Activated CD8-positive, alpha-beta memory T cell treated with anti-CD3 and anti-CD28 coated beads, Interleukin-2, amount 10 ng/mL, durations not matched to agents 7 days and 5 days (primary cell): ENCODE results near the gene TBC1D22A. TPM values are rescaled to one million over a fixed set of nuclear protein-coding genes. Genes with fewer than 3 reads are reported as not detected.

ENCODE experiments used
- ATAC-seq: fragments of 150-1000 bp; cut with Tn5 transposase; one replicate; pipeline ENCODE4 v1.10.0; 2021; ENCODE audit warnings: moderate library complexity
- CTCF ChIA-PET: fragments of 350-600 bp; sonication (Branson Sonifier 250); formaldehyde crosslinking; loops from one replicate; lab custom pipeline; 2021; ENCODE audit warnings: antibody characterized with exemption; lab: Charles Lee
- DNase-seq: peaks from one replicate; pipeline ENCODE4 v3.0.0-alpha.2; 2020
- H3K27ac Mint-ChIP-seq: one replicate; pipeline ENCODE4 v1.8.0; 2021; ENCODE audit warnings: mild to moderate bottlenecking, mixed read lengths
- H3K27me3 Mint-ChIP-seq: one replicate; pipeline ENCODE4 v1.8.0; 2021; ENCODE audit warnings: mixed read lengths
- H3K36me3 Mint-ChIP-seq: one replicate; pipeline ENCODE4 v1.8.0; 2021; ENCODE audit warnings: mild to moderate bottlenecking, mixed read lengths
- H3K4me1 Mint-ChIP-seq: one replicate; pipeline ENCODE4 v1.8.0; 2021; ENCODE audit warnings: mixed read lengths
- H3K4me3 Mint-ChIP-seq: one replicate; pipeline ENCODE4 v1.8.0; 2021; ENCODE audit warnings: mild to moderate bottlenecking, moderate library complexity, mixed read lengths
- H3K9me3 Mint-ChIP-seq: one replicate; pipeline ENCODE4 v1.8.0; 2022; ENCODE audit warnings: low read depth, mixed read lengths
- total RNA-seq, 2 experiments: library from RNA; stranded (reverse); gene quantifications; one replicate each; pipeline ENCODE4 v1.2.3, GENCODE V29; 2021

TBC1D22A gene
- total RNA-seq, 2 experiments from 2014 or later: 32.6 to 44.9 TPM

GRCh38 chr22:47067911-47068625 lies 305.6 kb downstream of the TBC1D22A start:
- Mint-ChIP-seq H3K36me3 (peaks cover 7% of the 10 kb centered on the region), H3K4me1 (no peaks in the 10 kb centered on the region), H3K27me3 (no peaks in the 10 kb centered on the region), H3K27ac (no peak overlapping the region), H3K9me3 (peaks cover 2% of the 10 kb centered on the region), H3K4me3 (no peak overlapping the region)
- CTCF ChIA-PET: no interaction called here
- ATAC-seq (no peak), DNase-seq (no peak)

DNA sequence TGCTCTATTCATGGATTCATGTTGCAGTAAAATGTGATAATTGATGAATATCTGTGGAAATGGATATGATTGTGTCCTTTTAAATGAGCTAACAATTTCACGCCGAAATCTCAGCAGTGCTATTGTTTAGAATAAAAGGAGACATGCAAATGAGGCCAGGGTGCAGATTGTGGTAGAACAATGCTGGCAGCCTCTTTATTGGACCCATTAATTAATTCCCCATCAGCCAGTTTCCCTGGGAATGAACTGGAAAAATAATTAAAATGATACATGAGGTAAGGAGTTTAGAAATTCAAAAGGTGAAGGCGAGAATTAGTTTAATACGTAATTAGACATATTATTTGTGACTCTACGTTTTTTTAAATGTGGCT lies 306.2 kb downstream of the TBC1D22A start:
- Mint-ChIP-seq H3K4me1 (no peaks in the 10 kb centered on the region), H3K36me3 (peaks cover 9% of the 10 kb centered on the region), H3K27me3 (no peaks in the 10 kb centered on the region), H3K9me3 (peaks cover 2% of the 10 kb centered on the region), H3K4me3 (no peak overlapping the region), H3K27ac (no peak overlapping the region)
- CTCF ChIA-PET: no interaction called here
- no peak for DNase-seq
- ATAC-seq: no peak

GRCh38 chr22:47069270-47069669 lies 306.8 kb downstream of the TBC1D22A start:
- ATAC-seq (no peak), DNase-seq (no peak)
- H3K27me3 Mint-ChIP-seq: no peaks in the 10 kb centered on the region
- H3K9me3 Mint-ChIP-seq: peaks cover 4% of the 10 kb centered on the region
- H3K27ac Mint-ChIP-seq: no peak overlapping the region
- H3K4me3 Mint-ChIP-seq: no peak overlapping the region
- CTCF ChIA-PET: no interaction called here
- peaks cover 16% of the 10 kb centered on the region for H3K36me3 Mint-ChIP-seq
- no peaks in the 10 kb centered on the region for H3K4me1 Mint-ChIP-seq

DNA sequence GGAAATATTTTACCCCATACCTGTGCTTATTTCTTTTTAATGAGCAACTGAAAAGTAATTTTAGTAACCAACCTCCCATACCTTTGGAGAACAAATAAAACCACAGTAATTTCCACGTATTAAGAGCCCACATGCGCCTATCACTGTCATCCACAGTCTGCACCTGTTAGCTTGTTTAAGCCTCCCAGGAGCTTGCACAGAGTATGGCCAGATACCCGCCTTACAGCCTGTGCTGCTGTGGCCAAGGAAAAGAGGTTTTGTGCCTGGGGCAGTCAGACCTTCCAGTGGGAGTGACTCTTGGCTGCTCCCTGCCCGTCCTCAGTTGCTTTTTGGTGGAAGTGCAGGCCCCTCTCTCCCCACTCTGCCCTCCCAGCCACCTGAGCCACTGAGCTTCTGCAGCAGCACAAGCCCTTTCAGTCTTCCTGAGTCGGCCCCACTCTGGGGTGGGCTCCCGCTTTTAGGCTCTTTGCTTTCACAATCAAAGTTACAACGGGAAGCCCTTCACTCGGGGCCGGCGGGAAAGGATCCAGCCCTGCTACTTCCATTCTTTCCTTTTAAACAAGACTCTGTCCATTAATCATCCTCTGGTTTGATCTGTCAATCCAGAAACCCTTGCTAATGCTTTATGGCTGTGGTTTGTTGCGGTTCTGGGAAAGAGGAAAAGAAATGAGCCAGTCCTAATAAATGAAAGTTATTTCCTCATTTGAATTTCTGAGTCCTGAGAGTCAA lies 308.8 kb downstream of the TBC1D22A start:
- Mint-ChIP-seq H3K27me3 (no peaks in the 10 kb centered on the region), H3K4me3 (no peak overlapping the region), H3K36me3 (peaks cover 21% of the 10 kb centered on the region), H3K9me3 (peaks cover 6% of the 10 kb centered on the region), H3K27ac (no peak overlapping the region), H3K4me1 (no peaks in the 10 kb centered on the region)
- ATAC-seq: no peak
- no peak for DNase-seq
- CTCF ChIA-PET: no interaction called here

GRCh38 chr22:47071807-47072641 lies 309.6 kb downstream of the TBC1D22A start:
- Mint-ChIP-seq H3K27me3 (no peaks in the 10 kb centered on the region), H3K9me3 (peaks cover 9% of the 10 kb centered on the region), H3K4me3 (no peak overlapping the region), H3K4me1 (no peaks in the 10 kb centered on the region), H3K36me3 (peaks cover 21% of the 10 kb centered on the region), H3K27ac (no peak overlapping the region)
- no peak for ATAC-seq
- DNase-seq: no peak
- CTCF ChIA-PET: no interaction called here

GRCh38 chr22:47072642-47072967 lies 310.2 kb downstream of the TBC1D22A start:
- no peak overlapping the region for H3K4me3 Mint-ChIP-seq
- no peak for ATAC-seq

GRCh38 chr22:47073075-47073474 lies 310.6 kb downstream of the TBC1D22A start:
- H3K27ac Mint-ChIP-seq: no peak overlapping the region
- DNase-seq: no peak
- CTCF ChIA-PET: no interaction called here
- H3K9me3 Mint-ChIP-seq: peaks cover 12% of the 10 kb centered on the region
- H3K27me3 Mint-ChIP-seq: no peaks in the 10 kb centered on the region
- peaks cover 21% of the 10 kb centered on the region for H3K36me3 Mint-ChIP-seq
- no peak for ATAC-seq
- H3K4me3 Mint-ChIP-seq: no peak overlapping the region
- no peaks in the 10 kb centered on the region for H3K4me1 Mint-ChIP-seq

More at GRCh38 chr22:47072642-47072967, 310.2 kb downstream of the TBC1D22A start:
- Mint-ChIP-seq H3K36me3 (peaks cover 21% of the 10 kb centered on the region), H3K27me3 (no peaks in the 10 kb centered on the region), H3K27ac (no peak overlapping the region), H3K9me3 (peaks cover 9% of the 10 kb centered on the region), H3K4me1 (no peaks in the 10 kb centered on the region)
- no peak for DNase-seq
- CTCF ChIA-PET: no interaction called here

GRCh38 chr22:47074105-47074504 lies 311.7 kb downstream of the TBC1D22A start:
- ATAC-seq (no peak), DNase-seq (no peak)
- Mint-ChIP-seq H3K27me3 (no peaks in the 10 kb centered on the region), H3K4me3 (no peak overlapping the region), H3K9me3 (peaks cover 12% of the 10 kb centered on the region), H3K4me1 (no peaks in the 10 kb centered on the region), H3K36me3 (peaks cover 21% of the 10 kb centered on the region), H3K27ac (no peak overlapping the region)
- CTCF ChIA-PET: no interaction called here

DNA sequence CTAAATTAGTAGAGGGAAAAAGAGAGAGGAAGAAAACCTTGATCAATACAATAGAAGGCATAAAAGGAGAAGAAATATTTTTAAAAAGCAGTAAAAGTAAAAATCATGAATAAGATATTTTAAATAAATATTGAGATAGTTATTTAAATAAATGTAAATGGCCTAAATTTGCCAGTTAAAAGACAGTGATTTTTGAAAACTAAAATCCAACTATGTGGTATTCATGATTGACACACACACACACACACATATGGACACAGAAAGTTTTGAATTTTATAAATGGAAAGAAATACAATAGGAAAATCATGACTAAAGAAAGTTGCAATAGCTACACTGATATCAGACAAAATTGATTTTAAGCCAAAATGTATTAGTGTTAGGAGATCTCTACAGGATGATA lies 313.1 kb downstream of the TBC1D22A start:
- Mint-ChIP-seq H3K36me3 (peaks cover 23% of the 10 kb centered on the region), H3K27me3 (no peaks in the 10 kb centered on the region), H3K9me3 (peaks cover 16% of the 10 kb centered on the region), H3K27ac (no peak overlapping the region), H3K4me3 (no peak overlapping the region), H3K4me1 (no peaks in the 10 kb centered on the region)
- ATAC-seq (no peak), DNase-seq (no peak)
- CTCF ChIA-PET: no interaction called here

DNA sequence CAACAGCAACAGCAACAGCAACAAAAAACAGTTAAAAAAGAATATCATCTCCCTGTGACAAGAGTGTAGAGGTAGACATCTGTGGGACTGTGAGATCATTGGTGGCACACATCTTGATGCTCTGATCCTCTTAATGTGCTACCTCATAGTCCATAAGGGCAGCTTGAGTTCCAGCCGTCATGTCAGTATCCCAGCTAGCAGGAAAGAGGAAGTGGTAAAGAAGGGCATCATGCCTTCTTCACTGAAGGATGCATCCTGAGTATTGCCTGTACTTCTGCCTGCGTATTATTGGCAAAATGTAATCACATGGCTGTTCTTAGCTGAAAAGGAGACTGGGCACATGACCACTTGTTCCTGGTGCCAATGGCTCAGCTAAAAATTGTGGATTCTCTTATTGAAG lies 314.3 kb downstream of the TBC1D22A start:
- Mint-ChIP-seq H3K4me1 (no peaks in the 10 kb centered on the region), H3K27ac (no peak overlapping the region), H3K27me3 (no peaks in the 10 kb centered on the region), H3K9me3 (peaks cover 17% of the 10 kb centered on the region), H3K4me3 (no peak overlapping the region), H3K36me3 (peaks cover 24% of the 10 kb centered on the region)
- ATAC-seq (no peak), DNase-seq (no peak)
- CTCF ChIA-PET: no interaction called here

- CTCF ChIA-PET: no interaction called here
- Mint-ChIP-seq H3K4me3 (no peak overlapping the region), H3K4me1 (peaks cover 1% of the 10 kb centered on the region), H3K36me3 (peaks cover 15% of the 10 kb centered on the region), H3K9me3 (peaks cover 11% of the 10 kb centered on the region), H3K27ac (no peak overlapping the region), H3K27me3 (no peaks in the 10 kb centered on the region)
- DNase-seq: no peak
- ATAC-seq: no peak
These were observed 317.6 kb downstream of the TBC1D22A start for GRCh38 chr22:47080100-47080499.

DNA sequence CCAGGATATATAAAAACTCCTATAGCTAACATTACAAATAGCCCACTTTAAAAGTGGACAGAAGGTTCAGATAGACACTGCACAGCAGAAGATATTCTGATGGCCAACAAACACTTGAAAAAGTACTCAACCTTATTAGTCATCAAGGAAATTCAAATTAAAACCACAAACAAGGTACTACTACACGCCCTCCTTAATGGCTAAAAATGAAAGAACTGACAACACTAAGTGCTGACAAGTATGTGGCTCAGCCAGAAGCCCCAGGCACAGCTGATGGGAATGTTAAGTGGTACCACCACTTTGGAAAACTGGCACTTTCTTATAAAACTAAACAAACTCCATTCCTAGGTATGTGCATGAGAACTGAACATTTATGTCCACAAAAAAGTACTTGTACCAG lies 320.1 kb downstream of the TBC1D22A start:
- no peaks in the 10 kb centered on the region for H3K27me3 Mint-ChIP-seq
- CTCF ChIA-PET: no interaction called here
- no peak for ATAC-seq

GRCh38 chr22:47083379-47083986 lies 321.0 kb downstream of the TBC1D22A start:
- CTCF ChIA-PET: no interaction called here
- H3K27ac Mint-ChIP-seq: no peak overlapping the region
- H3K9me3 Mint-ChIP-seq: peaks cover 5% of the 10 kb centered on the region

More for the DNA sequence above, 320.1 kb downstream of the TBC1D22A start:
- peaks cover 8% of the 10 kb centered on the region for H3K9me3 Mint-ChIP-seq
- no peak for DNase-seq
- H3K36me3 Mint-ChIP-seq: peaks cover 15% of the 10 kb centered on the region
- no peak overlapping the region for H3K27ac Mint-ChIP-seq
- H3K4me1 Mint-ChIP-seq: peaks cover 1% of the 10 kb centered on the region
- H3K4me3 Mint-ChIP-seq: no peak overlapping the region

More at GRCh38 chr22:47083379-47083986, 321.0 kb downstream of the TBC1D22A start:
- peaks cover 1% of the 10 kb centered on the region for H3K4me1 Mint-ChIP-seq
- DNase-seq (no peak), ATAC-seq (no peak)
- peaks cover 15% of the 10 kb centered on the region for H3K36me3 Mint-ChIP-seq
- no peak overlapping the region for H3K4me3 Mint-ChIP-seq
- no peaks in the 10 kb centered on the region for H3K27me3 Mint-ChIP-seq
